Sciatic nerve (tissue), 2 donors: Measurements from ENCODE around the gene HAUS7. TPM values are rescaled to one million over a fixed set of nuclear protein-coding genes. Genes with fewer than 3 reads are reported as not detected.

ENCODE experiments used
- ATAC-seq: fragments of 200-7000 bp; cut with Tn5 transposase; one replicate; pipeline ENCODE4 v1.9.1; 2020; ENCODE audit warnings: mild to moderate bottlenecking, moderate library complexity
- DNase-seq: peaks from one replicate; pipeline ENCODE4 v3.0.0-alpha.2; 2020; ENCODE audit warnings: low spot score
- intact Hi-C: fragments of 100-400 bp; cut with DNase I; formaldehyde crosslinking; loops from one replicate; pipeline ENCODE4 v1.14.2; 2022
- total RNA-seq: library from RNA; stranded (reverse); fragmentation: NEBNext Ultra II Directional; extraction: Animal tissue kit (Norgen Biotek cat#: 25700); gene quantifications from one replicate; pipeline ENCODE4 v1.2.1, GENCODE V29; 2021
- donor health status: DM: no; HTN: no; CAD: no.
- donor health status: DM: no; HTN: no; CAD: no.

The HAUS7 gene
- total RNA-seq, 1 donor from 2014 or later: 31.4 TPM

- intact Hi-C loops: no loop called here
- no peak for DNase-seq
- no peak for ATAC-seq
Observed at GRCh38 chrX:153485396-153486080, 15.2 kb upstream of the HAUS7 start.

DNA sequence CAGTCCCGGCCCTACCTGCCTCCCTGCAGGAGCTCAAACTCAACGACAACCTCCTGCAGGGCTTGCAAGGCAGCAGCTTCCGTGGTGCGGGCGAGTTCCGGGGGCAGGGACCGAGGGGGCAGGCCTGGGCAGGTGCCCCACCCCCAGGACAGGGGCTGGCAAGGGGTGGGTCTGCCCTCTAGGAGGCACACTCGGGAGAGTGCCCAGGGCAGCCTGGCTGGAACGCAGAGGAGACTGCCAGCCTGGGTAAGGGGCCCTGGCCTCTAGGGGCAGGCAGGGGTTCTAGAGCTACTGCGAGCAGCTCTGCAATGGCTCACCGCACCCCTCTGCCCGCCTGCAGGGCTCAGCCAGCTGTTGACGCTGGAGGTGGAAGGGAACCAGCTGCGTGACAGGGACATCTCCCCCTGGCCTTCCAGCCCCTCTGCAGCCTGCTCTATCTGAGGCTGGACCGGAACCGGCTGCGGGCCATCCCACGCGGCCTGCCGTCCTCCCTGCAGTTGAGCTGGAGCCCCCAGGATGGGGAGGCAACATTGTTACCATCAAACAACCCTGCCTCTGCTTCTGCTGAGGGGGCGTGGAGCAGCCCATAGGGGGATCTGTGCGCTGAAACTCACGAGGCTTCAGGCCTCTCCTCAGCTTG lies 12.1 kb upstream of the HAUS7 start:
- intact Hi-C loops: no loop called here
- no peak for ATAC-seq
- no peak for DNase-seq

GRCh38 chrX:153481043-153481442 lies 10.7 kb upstream of the HAUS7 start:
- ATAC-seq (no peak), DNase-seq (no peak)
- intact Hi-C loops: no loop called here

DNA sequence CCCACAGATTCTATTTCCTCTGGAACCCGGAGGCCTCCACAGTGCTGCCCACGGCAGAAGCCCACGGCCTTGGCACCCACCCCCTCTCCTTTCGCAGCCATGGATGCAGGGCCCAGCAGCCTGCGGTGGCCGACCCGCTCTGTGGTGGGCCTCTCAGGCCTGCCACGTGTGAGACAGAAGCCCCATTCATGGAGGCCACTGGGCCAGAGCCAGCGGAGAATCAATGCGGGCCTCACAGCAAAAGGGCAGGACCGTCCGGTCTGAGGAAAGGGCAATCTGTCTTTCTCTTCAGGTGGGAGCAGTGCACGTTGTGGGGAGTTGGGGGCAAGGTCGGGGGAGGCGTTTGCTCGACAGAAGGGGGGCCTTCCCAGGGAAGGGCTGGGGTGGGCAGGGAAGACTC lies 8.4 kb upstream of the HAUS7 start:
- ATAC-seq: peak; percentile 34
- DNase-seq: no peak
- intact Hi-C loops: no loop called here

- intact Hi-C loops: no loop called here
- no peak for DNase-seq
- peak; percentile 49 for ATAC-seq
Observed at GRCh38 chrX:153477901-153478300, 7.5 kb upstream of the HAUS7 start.

- ATAC-seq (no peak), DNase-seq (no peak)
- intact Hi-C loops: no loop called here
Observed at GRCh38 chrX:153477364-153477857, 7.0 kb upstream of the HAUS7 start.

GRCh38 chrX:153476666-153477363 lies 6.4 kb upstream of the HAUS7 start:
- DNase-seq (no peak), ATAC-seq (peak; percentile 57)
- intact Hi-C loops: no loop called here

- intact Hi-C loops: no loop called here
- ATAC-seq (no peak), DNase-seq (no peak)
Observed at GRCh38 chrX:153475751-153476281, 5.4 kb upstream of the HAUS7 start.

GRCh38 chrX:153475271-153475670 lies 4.9 kb upstream of the HAUS7 start:
- intact Hi-C loops: no loop called here
- DNase-seq (no peak), ATAC-seq (no peak)

DNA sequence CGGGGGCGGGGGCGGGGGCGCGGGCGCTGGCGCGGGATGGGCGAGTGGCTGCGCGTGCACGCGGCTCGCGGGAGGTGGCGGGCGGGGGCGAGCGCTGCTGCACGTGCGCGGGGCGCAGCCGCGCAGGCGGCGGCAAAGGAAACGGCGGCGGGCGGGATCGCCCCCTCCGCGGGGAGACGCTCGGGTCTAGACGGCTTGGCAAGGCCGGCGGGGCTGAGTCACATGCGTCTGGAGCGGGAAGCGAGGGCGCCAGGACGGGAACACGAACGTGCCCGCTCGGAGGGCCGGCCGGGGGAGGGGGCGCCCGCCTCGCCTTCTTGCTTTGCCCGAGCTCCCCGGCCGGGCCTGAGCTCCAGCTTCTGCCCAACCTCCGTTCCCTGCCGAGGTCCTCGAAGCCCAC lies 4.3 kb upstream of the HAUS7 start:
- DNase-seq (peak; percentile 85), ATAC-seq (no peak)
- intact Hi-C loops: loop anchor here (5.0 kb wide), 1 partner anchor 33 kb away; no protein-coding TSS in a partner anchor

DNA sequence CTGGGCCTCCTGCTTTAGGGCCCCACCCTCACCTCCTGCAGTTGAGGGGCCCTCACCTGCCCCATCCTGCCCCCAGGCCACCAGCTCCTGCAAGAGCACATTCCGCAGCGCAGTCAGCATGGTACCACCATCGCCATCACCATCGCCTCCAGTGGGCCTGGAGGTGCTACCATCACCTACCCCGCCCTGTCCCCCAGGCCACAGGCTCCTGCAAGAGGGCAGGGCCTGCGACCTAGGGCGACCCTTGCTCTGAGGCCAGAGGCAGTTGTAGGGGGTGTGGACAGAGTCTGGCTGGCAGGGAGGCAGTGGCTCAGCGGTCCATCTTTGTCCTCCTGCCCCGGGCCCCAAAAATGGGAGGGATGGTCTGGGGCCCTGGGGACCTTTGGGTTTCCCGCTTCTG lies 3.9 kb upstream of the HAUS7 start:
- DNase-seq: no peak
- intact Hi-C loops: loop anchor here (5.0 kb wide), 1 partner anchor 33 kb away; no protein-coding TSS in a partner anchor

DNA sequence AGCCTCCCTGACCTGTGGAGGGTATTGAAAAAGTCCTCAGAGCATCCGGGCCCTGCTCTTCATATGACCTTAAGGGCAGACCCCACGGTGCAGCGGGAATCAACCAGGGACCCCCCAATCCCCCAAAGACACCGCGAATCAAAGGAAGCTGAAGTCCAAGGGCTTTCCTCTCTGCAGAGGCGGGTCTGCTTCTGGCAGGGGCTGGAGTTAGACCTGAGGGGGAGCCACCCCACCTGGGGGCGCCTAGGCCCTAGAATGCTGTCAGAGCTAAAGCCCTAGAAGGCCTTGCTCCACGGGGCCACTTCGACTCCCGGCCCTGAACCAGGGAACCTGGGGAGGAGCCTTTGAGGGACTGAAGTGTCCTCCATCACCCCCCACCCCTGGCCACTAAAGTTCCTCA lies 2.8 kb upstream of the HAUS7 start:
- ATAC-seq (no peak), DNase-seq (no peak)
- intact Hi-C loops: loop anchor here (5.0 kb wide), 1 partner anchor 34 kb away; no protein-coding TSS in a partner anchor

More for the DNA sequence above, 3.9 kb upstream of the HAUS7 start:
- ATAC-seq: no peak

DNA sequence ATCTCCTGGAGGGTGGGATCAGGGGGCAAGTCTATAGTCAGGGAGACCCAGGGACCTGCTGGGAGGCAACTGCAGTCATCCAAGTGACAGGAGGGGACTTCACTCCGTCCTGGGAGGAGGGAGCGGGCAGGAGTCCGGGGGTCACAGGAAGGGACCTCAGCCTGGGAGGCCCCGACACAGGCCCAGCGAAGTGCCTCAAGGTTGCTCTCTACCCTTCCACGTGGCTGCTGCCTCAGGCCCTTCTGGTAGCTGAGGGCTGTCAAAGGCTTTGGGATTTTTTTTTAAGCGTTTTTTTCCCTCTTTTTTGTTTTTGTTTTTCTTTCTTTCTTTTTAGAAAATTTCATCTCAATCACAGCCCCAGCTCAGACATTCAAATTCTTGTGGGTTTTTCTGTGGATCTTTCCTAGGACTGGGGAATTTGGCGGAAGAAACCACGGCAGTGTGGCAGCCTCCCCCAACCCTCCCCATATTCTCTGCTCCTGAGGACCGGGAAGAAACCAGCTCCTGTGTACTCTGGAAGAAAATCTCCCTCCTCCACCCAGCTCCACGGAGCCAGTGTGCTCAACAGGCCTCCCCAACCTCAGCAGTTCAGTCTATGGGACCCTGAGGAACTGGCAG lies 1.4 kb upstream of the HAUS7 start:
- DNase-seq (no peak), ATAC-seq (no peak)
- intact Hi-C loops: loop anchor here (5.0 kb wide), 1 partner anchor 36 kb away; no protein-coding TSS in a partner anchor

- DNase-seq (no peak), ATAC-seq (no peak)
- intact Hi-C loops: loop anchor here (5.0 kb wide), 1 partner anchor 37 kb away; no protein-coding TSS in a partner anchor
Observed at GRCh38 chrX:153469811-153470410, 465 bp downstream of the HAUS7 start.

DNA sequence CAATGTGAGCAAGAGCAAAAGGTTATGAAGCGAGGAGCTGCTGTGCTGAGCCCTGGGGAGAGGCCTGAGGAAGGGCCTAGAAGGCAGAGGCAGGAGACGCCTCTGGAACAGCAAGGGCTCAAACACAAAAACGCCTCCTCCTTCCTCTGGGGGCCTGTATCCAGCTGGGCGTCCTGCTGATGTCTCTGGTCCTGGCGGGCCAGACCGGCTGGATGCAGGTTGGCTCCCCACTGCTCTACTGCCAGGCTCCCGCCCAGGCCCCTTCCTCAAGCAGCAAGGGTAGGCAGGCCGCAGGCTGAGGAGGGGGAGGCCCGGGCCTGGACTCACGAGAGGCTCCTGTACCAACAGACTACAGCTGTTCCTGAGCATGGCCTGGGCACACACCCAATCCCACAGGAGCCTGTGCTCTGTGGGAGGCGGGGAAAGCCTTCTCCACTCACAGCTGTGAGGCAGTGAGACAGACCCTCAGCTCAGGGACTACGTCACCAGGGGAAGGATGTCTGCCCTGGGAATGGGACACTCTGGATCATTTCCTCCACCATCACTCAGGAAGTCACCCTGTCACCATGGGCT lies 2.3 kb downstream of the HAUS7 start:
- intact Hi-C loops: no loop called here
- ATAC-seq (no peak), DNase-seq (no peak)

DNA sequence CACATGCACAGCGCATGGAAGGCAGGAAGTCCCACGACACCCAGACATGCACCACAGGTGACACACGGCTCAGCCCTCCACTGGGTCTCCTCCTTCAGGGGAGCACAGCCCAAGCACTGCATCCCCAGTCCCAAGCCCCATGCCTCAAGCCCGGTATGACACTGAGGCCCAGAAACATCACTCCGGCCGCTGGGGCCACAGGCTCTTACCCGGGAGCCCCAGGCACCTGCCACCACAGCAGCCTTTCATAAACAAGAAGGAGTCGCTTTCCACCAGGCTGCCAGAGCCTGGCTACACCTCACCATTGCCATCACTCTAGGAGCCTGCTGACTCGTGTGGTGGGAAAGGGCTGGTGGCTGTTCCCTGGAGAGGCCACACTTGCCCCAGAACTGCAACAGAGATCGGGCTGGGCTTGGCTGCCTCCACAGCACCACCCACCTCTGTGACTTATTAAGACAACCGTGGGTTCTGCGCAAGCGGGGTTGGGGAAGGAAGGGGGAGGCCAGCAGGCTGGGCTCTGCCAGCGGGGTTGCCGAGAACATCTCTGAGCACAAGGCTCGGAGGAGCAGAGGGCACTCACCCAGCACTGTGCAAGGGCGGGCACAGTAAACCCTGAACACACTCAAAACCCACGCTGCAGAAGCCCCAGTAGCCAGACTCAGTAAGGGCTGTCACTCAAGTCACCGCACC lies 4.5 kb downstream of the HAUS7 start:
- DNase-seq: no peak
- intact Hi-C loops: no loop called here
- no peak for ATAC-seq

- no peak for DNase-seq
- intact Hi-C loops: no loop called here
Observed at GRCh38 chrX:153464116-153464515, 6.3 kb downstream of the HAUS7 start.

DNA sequence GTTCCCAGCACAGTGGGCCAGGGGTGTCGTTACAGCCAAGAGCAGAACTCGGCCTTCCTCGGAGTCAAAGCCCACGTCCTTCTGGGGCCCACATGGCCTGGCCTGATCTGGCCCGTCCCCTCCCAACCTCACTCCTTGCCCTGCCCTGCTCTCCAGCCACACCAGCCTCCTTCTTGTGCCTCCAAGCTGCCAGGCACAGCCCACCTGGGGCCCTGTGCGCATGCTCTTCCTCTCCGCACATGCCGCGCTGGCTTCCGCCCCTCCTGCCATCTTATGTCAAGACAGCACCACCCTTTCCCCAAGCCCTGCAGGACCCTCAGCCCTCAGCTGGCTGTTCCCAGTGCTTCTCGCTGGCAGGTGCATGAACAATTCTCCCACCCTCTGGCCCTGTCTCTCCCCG lies 6.8 kb downstream of the HAUS7 start:
- intact Hi-C loops: no loop called here
- no peak for ATAC-seq
- no peak for DNase-seq

More at GRCh38 chrX:153464116-153464515, 6.3 kb downstream of the HAUS7 start:
- ATAC-seq: no peak
